ENCODE data around the gene HUS1. TPM values are rescaled to one million over a fixed set of nuclear protein-coding genes. Genes with fewer than 3 reads are reported as not detected.

Gene HUS1
- total and polyA plus RNA-seq, 2 of the 8 experiments (the other 6 are each of a cell fraction or from before 2014, with no cell fraction given): 15.0 to 33.0 TPM

GRCh38 chr7:47945261-47946015, 34.0 kb downstream of the HUS1 start:
- H4K20me1 ChIP-seq (replicated peaks in 1 of 2; ENCODE audit: control insufficient read depth in 1 of 2, insufficient read depth in 2 of 2, low read length in 2 of 2): peaks cover 0 to 3% of the 10 kb centered on the region in 2 experiments
- no peak overlapping the region for H3K18ac ChIP-seq (ENCODE audit: extremely low read depth, low read length)
- H2BK120ac ChIP-seq (replicated peaks; ENCODE audit: low read depth, low read length): no peak overlapping the region
- no peak overlapping the region for H2AFZ ChIP-seq (ENCODE audit: low read length)
- H3K79me1 ChIP-seq (ENCODE audit: low read depth, low read length): no peaks in the 10 kb centered on the region
- TF ChIP-seq CTCF (IDR thresholded peaks at IDR 0.05; ENCODE audit: control extremely low read depth in 1 of 3, insufficient read depth in 1 of 3, low read depth in 1 of 3, low read length in 3 of 3): peak in 2 of 3 experiments; percentile 63 to 67; a peak in 3 of 4 replicates
- peak; percentile 75 to 79 for TF ChIP-seq RAD21 (IDR thresholded peaks at IDR 0.05 in 1 of 2, conservative IDR thresholded peaks at IDR 0.05 in 1 of 2; ENCODE audit: low read depth in 2 of 2, low read length in 2 of 2)
- no peak for TF ChIP-seq GABPA (IDR thresholded peaks at IDR 0.05; ENCODE audit: borderline replicate concordance, insufficient read depth, low read length)
- TF ChIP-seq EP300 (IDR thresholded peaks at IDR 0.05; ENCODE audit: borderline replicate concordance in 1 of 2, low read depth in 2 of 2, low read length in 2 of 2): no peak
- TF ChIP-seq TBP (IDR thresholded peaks at IDR 0.05; ENCODE audit: low read depth, low read length): no peak
- no peak for TF ChIP-seq SP1 (IDR thresholded peaks at IDR 0.05; ENCODE audit: low read depth, low read length)
- TF ChIP-seq POLR2AphosphoS5 (IDR thresholded peaks at IDR 0.05; ENCODE audit: low read depth, low read length): no peak
- H3K9me3 ChIP-seq (ENCODE audit: insufficient read depth in 2 of 2, low read depth in 1 of 2, low read length in 1 of 2): no peaks in the 10 kb centered on the region
- H4K8ac ChIP-seq (ENCODE audit: extremely low read depth, insufficient read depth, low read length): no peak overlapping the region
- POLR2A ChIA-PET (ENCODE audit: partially characterized antibody): interaction anchor here (0.7 to 1.5 kb wide), 4 partner anchors 28 to 165 kb away, joined by 3 read pairs; partner anchors contain the start of gene UPP1
- no peak overlapping the region for H3K9ac ChIP-seq (replicated peaks in 1 of 4; ENCODE audit: extremely low read depth in 1 of 4, low read depth in 3 of 4, low read length in 3 of 4)
- H3K56ac ChIP-seq (replicated peaks; ENCODE audit: insufficient read length, low read depth, low read length): no peak overlapping the region
- H2BK15ac ChIP-seq (ENCODE audit: low read length): no peak overlapping the region
- no peaks in the 10 kb centered on the region for H3K79me2 ChIP-seq (ENCODE audit: control insufficient read depth in 1 of 2, insufficient read depth in 2 of 2, low read length in 2 of 2)
- CTCF ChIA-PET (ENCODE audit: partially characterized antibody): interaction anchor here (0.6 to 3.5 kb wide), 54 partner anchors 9 to 727 kb away, joined by 3 to 33 read pairs (median 4); no protein-coding TSS in a partner anchor
- no peak overlapping the region for H4K5ac ChIP-seq (ENCODE audit: insufficient read length, low read depth, low read length)
- H4K91ac ChIP-seq (replicated peaks; ENCODE audit: insufficient read length, low read length): no peak overlapping the region
- peaks cover 5% of the 10 kb centered on the region; the same call in 1 of the 2 replicates for H3K23me2 ChIP-seq (ENCODE audit: low read depth, low read length)
- WGBS, 2 experiments (ENCODE audit: extremely low coverage in 1 of 2, insufficient coverage in 1 of 2, insufficient read length in 1 of 2, insufficient replicate concordance in 2 of 2, low coverage in 1 of 2, low lambda C conversion rate in 2 of 2, missing lambda C conversion rate in 1 of 2): 55% methylated on average over 8 of the region's 8 CpGs; no CpG with 5 or more reads in 1 of the 2 experiments
- no peaks in the 10 kb centered on the region for H3K36me3 ChIP-seq (ENCODE audit: control insufficient read depth in 2 of 4, insufficient read depth in 4 of 4, low read length in 3 of 4)
- no peak overlapping the region for H2BK5ac ChIP-seq (ENCODE audit: low read depth, low read length)
- H2BK20ac ChIP-seq (ENCODE audit: low read length): no peak overlapping the region
- H3K14ac ChIP-seq (ENCODE audit: insufficient read length): no peak overlapping the region
- no peak overlapping the region for H3K4me3 ChIP-seq (ENCODE audit: extremely low read depth in 1 of 4, insufficient read depth in 2 of 4, low read depth in 3 of 4, low read length in 4 of 4)
- no peak overlapping the region for H3K23ac ChIP-seq (ENCODE audit: insufficient read length)
- no peak overlapping the region for H3K27ac ChIP-seq (ENCODE audit: low read depth, low read length)
- no peak overlapping the region for H2AK5ac ChIP-seq (ENCODE audit: low read depth, low read length)
- peaks cover 0 to 9% (median 5%) of the 10 kb centered on the region in 4 experiments; a peak in 6 of 7 replicates for H3K4me1 ChIP-seq (replicated peaks in 1 of 4; ENCODE audit: control insufficient read depth in 3 of 4, insufficient read depth in 4 of 4, low read length in 3 of 4)
- FAIRE-seq: no peak
- no peaks in the 10 kb centered on the region for H3K27me3 ChIP-seq (replicated peaks in 1 of 4; ENCODE audit: control insufficient read depth in 3 of 4, extremely low read depth in 1 of 4, insufficient read depth in 3 of 4, low read length in 3 of 4)
- H3K4me2 ChIP-seq (ENCODE audit: insufficient read depth in 1 of 2, low read depth in 2 of 2, low read length in 2 of 2): no peak overlapping the region
- DNase-seq (ENCODE audit: low read depth in 1 of 2, low spot score in 2 of 2): peak in 1 of 2 experiments; percentile 88
- no peak overlapping the region for H3K4ac ChIP-seq (replicated peaks; ENCODE audit: insufficient read length, low read depth, low read length)
- no peak overlapping the region; the same call in 1 of the 2 replicates for H2BK12ac ChIP-seq (ENCODE audit: low read depth, low read length)
